Forelimb muscle (tissue), 1 donor: Measurements from ENCODE around the gene TSPYL2. TPM values are rescaled to one million over a fixed set of nuclear protein-coding genes. Genes with fewer than 3 reads are reported as not detected.

Experiments
- DNase-seq: peaks from one replicate; pipeline ENCODE4 v3.0.0-alpha.2; 2013; ENCODE audit warnings: low read depth
- polyA plus RNA-seq: library from polyadenylated mRNA; unstranded; fragments of 120-200 nt; gene quantifications from one replicate; pipeline ENCODE4 v1.2.1, GENCODE V29; 2013; ENCODE audit not compliant: insufficient read length

TSPYL2 gene
- polyA plus RNA-seq, 1 donor = 14.9 TPM

- no peak for DNase-seq
Observed at GRCh38 chrX:53125506-53125905, 43.3 kb downstream of the TSPYL2 start.

GRCh38 chrX:53126377-53126776 is 44.2 kb downstream of the TSPYL2 start:
- no peak for DNase-seq

- DNase-seq = no peak
Observed at GRCh38 chrX:53128097-53128749, 46.1 kb downstream of the TSPYL2 start.

GRCh38 chrX:53133400-53133799 is 51.2 kb downstream of the TSPYL2 start:
- DNase-seq = no peak

GRCh38 chrX:53135581-53135980 is 53.4 kb downstream of the TSPYL2 start:
- DNase-seq = no peak

Other genes starting within 250 kb of the TSPYL2 start
- not detected for gene XAGE3, start 214.3 kb upstream of the TSPYL2 start, polyA plus RNA-seq
- gene FAM156B, start 185.0 kb upstream of the TSPYL2 start, polyA plus RNA-seq = 21.5 TPM
- 23.4 TPM for gene FAM156A, start 123.8 kb upstream of the TSPYL2 start, polyA plus RNA-seq
- gene GPR173, start 33.6 kb upstream of the TSPYL2 start, polyA plus RNA-seq = 9.8 TPM
- 9.1 TPM for gene KANTR, start 11.8 kb downstream of the TSPYL2 start, polyA plus RNA-seq
- 48.9 TPM for gene KDM5C, start 142.8 kb downstream of the TSPYL2 start, polyA plus RNA-seq
- 19.9 TPM for gene IQSEC2, start 199.2 kb downstream of the TSPYL2 start, polyA plus RNA-seq